ENCODE results near the gene CEP170.

CEP170 gene

DNA sequence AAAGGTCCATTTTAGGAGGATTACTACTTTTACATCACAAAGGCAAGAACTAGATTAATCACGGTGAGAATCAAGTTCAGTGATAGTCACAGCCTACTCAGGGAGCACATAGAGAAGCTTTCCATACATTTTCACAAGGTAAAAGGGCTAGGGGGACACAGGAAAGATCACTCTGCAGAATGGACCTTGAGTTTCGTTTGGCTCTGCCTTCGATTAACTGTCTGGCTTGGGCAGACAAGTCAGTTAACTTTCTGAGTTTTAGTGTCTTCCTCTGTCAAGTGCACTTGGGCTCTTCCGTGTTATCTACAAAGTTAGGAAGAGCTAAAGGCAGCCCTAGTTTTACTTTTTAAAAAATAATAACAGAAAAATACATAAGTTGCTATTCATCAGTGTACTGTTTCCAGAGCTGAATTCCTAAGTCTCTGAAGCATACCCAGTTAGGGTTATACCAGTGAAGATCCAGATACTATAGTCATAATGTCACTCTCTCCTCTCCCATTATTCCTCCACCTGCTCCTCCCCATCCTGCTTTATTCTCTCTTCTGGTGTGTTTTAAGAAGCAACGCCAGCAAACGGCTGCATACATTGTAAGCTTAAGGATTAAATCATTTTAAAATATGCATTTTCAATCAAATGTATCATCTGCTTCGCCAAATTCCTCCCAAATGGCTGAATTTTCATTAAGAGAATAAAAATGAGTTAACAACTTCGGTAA is 1.7 kb downstream of the CEP170 start:
- H3K36me3 ChIP-seq (ENCODE audit: control insufficient read depth in 1 of 2, insufficient read depth in 2 of 2, low read length in 2 of 2) = peaks cover 0 to 8% of the 10 kb centered on the region in 2 donors

DNA sequence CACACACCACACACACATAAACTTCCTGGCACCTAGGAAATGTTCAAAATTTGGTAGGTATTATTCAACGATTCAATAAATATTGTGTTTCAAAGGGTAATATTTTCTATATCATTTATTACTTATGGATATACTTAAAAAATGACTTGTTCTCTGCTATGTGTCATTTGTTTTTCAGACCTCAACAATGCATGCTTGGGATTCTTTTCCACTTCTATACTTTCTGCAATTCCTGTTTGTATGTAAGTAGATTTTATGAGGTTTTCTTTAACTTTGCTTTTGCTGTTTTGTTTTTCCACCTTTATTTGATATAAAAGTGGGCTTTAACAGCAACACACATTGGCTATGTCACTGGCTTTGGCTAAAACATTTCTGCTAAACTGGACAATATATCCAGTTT is 3.5 kb downstream of the CEP170 start:
- Histone ChIP-seq H3K4me3 (ENCODE audit: low read depth in 1 of 2, low read length in 2 of 2) (no peak overlapping the region), H3K27ac (ENCODE audit: low read length) (no peak overlapping the region)

More for the DNA sequence above, 1.7 kb downstream of the CEP170 start:
- H3K27ac ChIP-seq (ENCODE audit: low read length) = peak overlapping the region; percentile 74
- no peaks in the 10 kb centered on the region for H3K27me3 ChIP-seq (ENCODE audit: low read depth, low read length)
- peak overlapping the region; percentile 86 to 91 for H3K4me3 ChIP-seq (ENCODE audit: low read depth in 1 of 2, low read length in 2 of 2)
- peaks cover 0 to 32% of the 10 kb centered on the region in 2 donors for H3K4me1 ChIP-seq (ENCODE audit: control insufficient read depth in 1 of 2, insufficient read depth in 2 of 2, low read length in 2 of 2)
- no peaks in the 10 kb centered on the region for H3K9me3 ChIP-seq (ENCODE audit: control insufficient read depth in 1 of 2, low read length in 2 of 2)

DNA sequence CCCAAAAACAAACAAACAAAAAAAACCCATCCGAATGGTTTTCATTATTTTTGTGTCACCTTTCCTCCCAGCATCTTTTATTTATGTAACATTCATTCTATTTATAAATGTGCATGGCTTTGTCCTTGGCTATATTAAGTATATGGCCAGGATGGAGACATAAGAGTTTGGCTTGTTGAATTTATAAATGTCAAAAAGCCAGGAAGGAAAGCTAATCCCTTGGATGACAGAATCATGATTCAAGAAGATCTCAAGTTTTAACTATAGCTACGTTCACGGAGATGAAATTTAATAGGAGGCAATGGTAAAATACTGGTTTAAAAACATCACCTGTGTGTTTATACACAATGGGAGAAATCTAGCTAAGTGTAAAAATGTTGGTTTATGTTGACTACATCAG is 5.0 kb downstream of the CEP170 start:
- H3K9me3 ChIP-seq (ENCODE audit: control insufficient read depth in 1 of 2, low read length in 2 of 2) = no peaks in the 10 kb centered on the region
- peaks cover 0 to 29% of the 10 kb centered on the region in 2 donors for H3K4me1 ChIP-seq (ENCODE audit: control insufficient read depth in 1 of 2, insufficient read depth in 2 of 2, low read length in 2 of 2)
- H3K27me3 ChIP-seq (ENCODE audit: low read depth, low read length) = no peaks in the 10 kb centered on the region
- H3K36me3 ChIP-seq (ENCODE audit: control insufficient read depth in 1 of 2, insufficient read depth in 2 of 2, low read length in 2 of 2) = peaks cover 0 to 3% of the 10 kb centered on the region in 2 donors
- no peak overlapping the region for H3K4me3 ChIP-seq (ENCODE audit: low read depth in 1 of 2, low read length in 2 of 2)
- no peak overlapping the region for H3K27ac ChIP-seq (ENCODE audit: low read length)

More for the DNA sequence above, 3.5 kb downstream of the CEP170 start:
- Histone ChIP-seq H3K9me3 (ENCODE audit: control insufficient read depth in 1 of 2, low read length in 2 of 2) (no peaks in the 10 kb centered on the region), H3K27me3 (ENCODE audit: low read depth, low read length) (no peaks in the 10 kb centered on the region), H3K4me1 (ENCODE audit: control insufficient read depth in 1 of 2, insufficient read depth in 2 of 2, low read length in 2 of 2) (peaks cover 0 to 32% of the 10 kb centered on the region in 2 donors), H3K36me3 (ENCODE audit: control insufficient read depth in 1 of 2, insufficient read depth in 2 of 2, low read length in 2 of 2) (peaks cover 0 to 8% of the 10 kb centered on the region in 2 donors)

DNA sequence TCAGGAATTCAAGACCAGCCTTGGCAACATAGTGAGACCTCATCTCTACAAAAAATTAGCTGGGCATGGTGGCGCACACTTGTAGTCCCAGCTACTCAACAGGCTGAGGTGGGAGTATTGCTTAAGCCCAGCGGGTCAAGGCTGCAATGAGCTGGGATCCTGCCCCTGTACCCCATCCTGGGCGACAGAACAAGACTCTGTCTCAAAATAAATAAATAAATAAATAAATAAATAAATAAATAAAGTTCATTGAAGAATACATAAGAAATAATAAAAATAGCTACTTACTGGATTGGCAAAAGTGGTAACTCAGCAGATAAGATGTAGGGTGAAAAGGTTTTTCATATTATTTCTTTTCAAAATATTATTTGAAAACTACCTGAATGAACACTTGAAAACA is 5.9 kb downstream of the CEP170 start:
- no peak overlapping the region for H3K27ac ChIP-seq (ENCODE audit: low read length)
- H3K27me3 ChIP-seq (ENCODE audit: low read depth, low read length) = no peaks in the 10 kb centered on the region
- no peaks in the 10 kb centered on the region for H3K9me3 ChIP-seq (ENCODE audit: control insufficient read depth in 1 of 2, low read length in 2 of 2)
- peaks cover 0 to 29% of the 10 kb centered on the region in 2 donors for H3K4me1 ChIP-seq (ENCODE audit: control insufficient read depth in 1 of 2, insufficient read depth in 2 of 2, low read length in 2 of 2)
- H3K36me3 ChIP-seq (ENCODE audit: control insufficient read depth in 1 of 2, insufficient read depth in 2 of 2, low read length in 2 of 2) = no peaks in the 10 kb centered on the region
- no peak overlapping the region for H3K4me3 ChIP-seq (ENCODE audit: low read depth in 1 of 2, low read length in 2 of 2)

DNA sequence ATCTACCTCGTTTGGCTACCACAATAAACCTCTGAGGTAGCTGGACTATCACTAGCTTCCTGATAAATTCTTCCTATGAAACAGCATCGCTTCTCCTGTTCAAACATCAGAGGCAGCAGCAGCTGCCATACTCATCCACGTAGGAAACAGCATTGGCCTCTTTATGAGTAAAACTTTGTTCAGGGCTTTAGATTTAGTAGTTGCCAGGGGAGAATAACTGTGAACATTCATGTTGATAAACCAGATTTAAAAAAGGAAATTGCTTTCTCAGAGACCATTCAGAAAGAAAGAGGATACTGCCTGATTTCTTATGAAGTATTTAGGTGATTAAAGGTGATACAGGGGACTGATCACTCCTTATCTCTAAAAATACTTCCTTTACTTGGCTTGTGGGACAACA is 7.2 kb downstream of the CEP170 start:
- no peaks in the 10 kb centered on the region for H3K9me3 ChIP-seq (ENCODE audit: control insufficient read depth in 1 of 2, low read length in 2 of 2)
- H3K36me3 ChIP-seq (ENCODE audit: control insufficient read depth in 1 of 2, insufficient read depth in 2 of 2, low read length in 2 of 2) = no peaks in the 10 kb centered on the region
- no peak overlapping the region for H3K4me3 ChIP-seq (ENCODE audit: low read depth in 1 of 2, low read length in 2 of 2)
- H3K27ac ChIP-seq (ENCODE audit: low read length) = no peak overlapping the region
- H3K4me1 ChIP-seq (ENCODE audit: control insufficient read depth in 1 of 2, insufficient read depth in 2 of 2, low read length in 2 of 2) = peaks cover 0 to 20% of the 10 kb centered on the region in 2 donors
- H3K27me3 ChIP-seq (ENCODE audit: low read depth, low read length) = no peaks in the 10 kb centered on the region

DNA sequence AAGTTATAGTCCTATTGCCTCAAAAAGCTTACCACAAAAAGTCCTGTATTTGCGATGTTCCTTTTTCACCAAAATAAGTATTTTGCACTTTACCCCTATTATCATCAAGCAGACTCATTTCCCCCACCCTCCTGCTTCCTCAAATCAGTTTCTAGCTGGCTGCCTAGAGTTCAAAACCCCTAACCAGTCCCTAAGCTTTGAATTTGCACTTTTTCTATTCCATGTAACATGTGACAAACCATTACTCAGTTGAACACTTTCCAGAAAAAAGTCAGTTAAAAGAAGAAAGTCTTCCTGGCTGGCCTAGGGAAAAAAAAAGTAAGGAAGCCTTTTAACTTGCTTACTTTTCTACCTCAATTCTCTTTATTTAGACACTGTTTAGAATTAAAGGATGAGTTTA is 8.2 kb downstream of the CEP170 start:
- Histone ChIP-seq H3K27me3 (ENCODE audit: low read depth, low read length) (no peaks in the 10 kb centered on the region), H3K36me3 (ENCODE audit: control insufficient read depth in 1 of 2, insufficient read depth in 2 of 2, low read length in 2 of 2) (no peaks in the 10 kb centered on the region), H3K4me3 (ENCODE audit: low read depth in 1 of 2, low read length in 2 of 2) (no peak overlapping the region), H3K9me3 (ENCODE audit: control insufficient read depth in 1 of 2, low read length in 2 of 2) (no peaks in the 10 kb centered on the region), H3K4me1 (ENCODE audit: control insufficient read depth in 1 of 2, insufficient read depth in 2 of 2, low read length in 2 of 2) (peaks cover 0 to 16% of the 10 kb centered on the region in 2 donors), H3K27ac (ENCODE audit: low read length) (no peak overlapping the region)

DNA sequence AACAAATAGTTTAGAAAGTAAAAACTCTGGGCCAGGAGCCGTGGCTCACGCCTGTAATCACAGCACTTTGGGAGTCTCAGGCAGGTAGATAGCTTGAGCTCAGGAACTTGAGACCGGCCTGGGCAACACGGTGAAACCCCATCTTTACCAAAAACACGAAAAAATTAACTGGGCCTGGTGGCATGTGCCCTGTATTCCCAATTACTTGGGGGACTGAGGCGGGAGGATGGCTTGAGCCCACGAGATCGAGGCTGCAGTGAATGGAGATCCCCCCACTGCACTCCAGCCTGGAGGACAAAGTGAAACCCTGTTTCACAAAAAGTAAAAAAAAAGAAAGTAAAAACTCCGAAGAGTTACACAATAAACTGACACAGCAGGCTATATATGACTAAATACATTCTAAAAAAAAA is 10.6 kb downstream of the CEP170 start:
- Histone ChIP-seq H3K27ac (ENCODE audit: low read length) (no peak overlapping the region), H3K4me3 (ENCODE audit: low read depth in 1 of 2, low read length in 2 of 2) (no peak overlapping the region), H3K9me3 (ENCODE audit: control insufficient read depth in 1 of 2, low read length in 2 of 2) (no peaks in the 10 kb centered on the region), H3K27me3 (ENCODE audit: low read depth, low read length) (no peaks in the 10 kb centered on the region), H3K4me1 (ENCODE audit: control insufficient read depth in 1 of 2, insufficient read depth in 2 of 2, low read length in 2 of 2) (peaks cover 0 to 7% of the 10 kb centered on the region in 2 donors), H3K36me3 (ENCODE audit: control insufficient read depth in 1 of 2, insufficient read depth in 2 of 2, low read length in 2 of 2) (no peaks in the 10 kb centered on the region)

DNA sequence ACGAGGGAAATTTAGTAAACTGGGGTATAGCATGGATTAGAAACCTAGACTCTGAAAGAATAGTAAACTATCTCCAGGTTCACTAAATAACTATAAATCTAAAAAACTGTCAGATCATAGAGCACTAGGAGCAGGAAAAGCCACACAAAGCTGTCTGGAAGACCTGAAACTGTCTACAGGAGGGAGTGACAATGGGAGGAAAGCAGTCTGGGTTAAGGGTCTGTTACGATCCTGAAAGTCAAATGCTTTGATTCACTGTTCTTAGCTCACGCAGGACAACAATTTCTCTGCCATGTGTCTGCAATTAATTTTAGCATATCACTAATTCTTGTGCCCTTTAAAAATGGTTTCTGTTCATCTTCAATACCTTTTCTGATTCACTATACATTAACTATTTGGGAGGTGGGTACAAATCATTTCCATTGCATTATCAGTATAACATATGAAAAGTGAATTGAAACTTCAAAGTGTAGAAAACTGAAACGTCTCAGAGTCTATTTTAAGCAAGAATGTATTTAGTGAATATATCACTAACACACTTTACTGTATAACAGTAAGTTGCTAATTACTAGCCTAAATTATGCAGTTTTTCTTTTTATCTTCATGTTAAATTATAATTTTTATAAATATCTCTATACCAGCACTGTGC is 18.4 kb downstream of the CEP170 start:
- no peaks in the 10 kb centered on the region for H3K27me3 ChIP-seq (ENCODE audit: low read depth, low read length)
- peaks cover 0 to 6% of the 10 kb centered on the region in 2 donors for H3K9me3 ChIP-seq (ENCODE audit: control insufficient read depth in 1 of 2, low read length in 2 of 2)
- peaks cover 0 to 6% of the 10 kb centered on the region in 2 donors for H3K36me3 ChIP-seq (ENCODE audit: control insufficient read depth in 1 of 2, insufficient read depth in 2 of 2, low read length in 2 of 2)
- H3K4me1 ChIP-seq (ENCODE audit: control insufficient read depth in 1 of 2, insufficient read depth in 2 of 2, low read length in 2 of 2) = peaks cover 0 to 10% of the 10 kb centered on the region in 2 donors
- no peak overlapping the region for H3K4me3 ChIP-seq (ENCODE audit: low read depth in 1 of 2, low read length in 2 of 2)
- H3K27ac ChIP-seq (ENCODE audit: low read length) = no peak overlapping the region

DNA sequence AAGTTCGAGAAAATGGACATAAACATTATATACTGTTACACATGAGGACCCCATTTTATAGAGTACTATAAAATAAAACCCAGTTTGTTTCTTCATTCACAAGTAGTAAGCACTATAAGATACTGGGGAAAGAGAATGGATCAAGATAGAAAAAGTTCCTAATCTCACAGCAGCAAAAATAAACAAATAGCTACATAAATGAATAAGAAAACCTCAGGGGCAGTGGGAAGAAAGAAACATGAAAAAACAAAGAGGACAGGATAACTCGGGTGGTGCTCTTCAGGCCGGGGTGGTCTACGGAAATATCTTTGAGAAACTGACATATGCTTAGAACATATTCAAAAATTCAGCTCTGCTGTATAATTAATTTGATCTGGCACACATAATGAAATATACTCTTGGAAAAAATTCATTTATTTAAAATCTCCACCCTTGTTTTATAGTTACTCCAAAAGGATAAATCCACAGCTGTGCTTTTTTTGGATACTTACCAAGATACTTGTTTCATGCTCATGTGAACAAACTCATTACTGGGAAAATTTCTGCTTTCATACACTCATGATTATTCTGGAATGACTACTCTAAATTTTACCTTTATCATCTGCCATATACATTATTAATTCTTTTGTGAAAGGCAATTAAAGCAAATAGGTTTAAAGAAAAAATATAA is 20.0 kb downstream of the CEP170 start:
- Histone ChIP-seq H3K4me3 (ENCODE audit: low read depth in 1 of 2, low read length in 2 of 2) (no peak overlapping the region), H3K27me3 (ENCODE audit: low read depth, low read length) (no peaks in the 10 kb centered on the region), H3K36me3 (ENCODE audit: control insufficient read depth in 1 of 2, insufficient read depth in 2 of 2, low read length in 2 of 2) (peaks cover 0 to 6% of the 10 kb centered on the region in 2 donors), H3K27ac (ENCODE audit: low read length) (no peak overlapping the region), H3K9me3 (ENCODE audit: control insufficient read depth in 1 of 2, low read length in 2 of 2) (peaks cover 6 to 16% of the 10 kb centered on the region in 2 donors), H3K4me1 (ENCODE audit: control insufficient read depth in 1 of 2, insufficient read depth in 2 of 2, low read length in 2 of 2) (peaks cover 0 to 10% of the 10 kb centered on the region in 2 donors)

DNA sequence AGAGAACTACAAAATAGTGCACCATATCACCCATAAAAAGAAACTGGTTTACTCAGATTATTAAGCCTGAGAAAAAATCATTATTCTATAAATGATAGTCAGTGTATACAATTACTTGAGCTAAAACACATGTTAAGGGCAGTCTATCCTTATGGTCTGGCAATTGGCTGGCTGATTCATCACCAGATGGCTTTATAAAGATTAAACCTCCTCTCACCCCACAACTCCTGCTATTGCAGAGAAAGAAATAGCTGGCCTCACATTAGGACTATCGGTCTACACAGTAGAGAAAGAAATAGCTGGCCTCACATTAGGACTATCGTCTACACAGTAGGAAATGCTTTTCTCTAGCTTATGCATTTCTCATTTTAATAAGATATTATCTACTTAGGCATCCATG is 21.2 kb downstream of the CEP170 start:
- H3K27me3 ChIP-seq (ENCODE audit: low read depth, low read length) = no peaks in the 10 kb centered on the region
- no peak overlapping the region for H3K27ac ChIP-seq (ENCODE audit: low read length)
- H3K4me3 ChIP-seq (ENCODE audit: low read depth in 1 of 2, low read length in 2 of 2) = no peak overlapping the region
- H3K9me3 ChIP-seq (ENCODE audit: control insufficient read depth in 1 of 2, low read length in 2 of 2) = peaks cover 6 to 20% of the 10 kb centered on the region in 2 donors
- peaks cover 0 to 6% of the 10 kb centered on the region in 2 donors for H3K36me3 ChIP-seq (ENCODE audit: control insufficient read depth in 1 of 2, insufficient read depth in 2 of 2, low read length in 2 of 2)
- peaks cover 0 to 10% of the 10 kb centered on the region in 2 donors for H3K4me1 ChIP-seq (ENCODE audit: control insufficient read depth in 1 of 2, insufficient read depth in 2 of 2, low read length in 2 of 2)

DNA sequence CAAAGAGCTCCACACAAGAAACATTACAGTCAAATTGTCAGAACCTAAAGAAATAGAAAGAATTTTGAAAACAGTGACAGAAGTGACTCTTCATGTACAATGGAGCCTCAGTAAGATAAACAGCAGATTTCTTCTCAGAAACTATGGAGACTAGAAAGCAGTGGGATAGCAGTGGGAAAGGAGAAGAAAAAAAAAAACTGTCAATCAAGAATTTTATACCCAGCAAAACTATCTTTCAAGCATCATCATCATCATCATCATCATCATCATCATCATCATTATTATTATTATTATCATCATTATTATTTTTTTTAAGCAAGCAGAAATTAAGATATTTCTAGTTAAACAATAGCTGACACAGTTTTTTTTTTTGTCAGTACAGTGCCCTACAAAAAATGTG is 24.2 kb downstream of the CEP170 start:
- Histone ChIP-seq H3K4me3 (ENCODE audit: low read depth in 1 of 2, low read length in 2 of 2) (no peak overlapping the region), H3K9me3 (ENCODE audit: control insufficient read depth in 1 of 2, low read length in 2 of 2) (peaks cover 6 to 21% of the 10 kb centered on the region in 2 donors), H3K4me1 (ENCODE audit: control insufficient read depth in 1 of 2, insufficient read depth in 2 of 2, low read length in 2 of 2) (peaks cover 0 to 4% of the 10 kb centered on the region in 2 donors), H3K36me3 (ENCODE audit: control insufficient read depth in 1 of 2, insufficient read depth in 2 of 2, low read length in 2 of 2) (peaks cover 0 to 6% of the 10 kb centered on the region in 2 donors), H3K27ac (ENCODE audit: low read length) (no peak overlapping the region), H3K27me3 (ENCODE audit: low read depth, low read length) (no peaks in the 10 kb centered on the region)

Data from muscle layer of duodenum (tissue), 2 donors.